Fibroblast of lung (primary cell): ENCODE results near the gene GGPS1. TPM values are rescaled to one million over a fixed set of nuclear protein-coding genes. Genes with fewer than 3 reads are reported as not detected.

ENCODE experiments used
- DNase-seq, 2 donors: peaks; one replicate each; pipeline versions ENCODE4 v3.0.0 to v3.0.0-alpha.2; 2010; ENCODE audit warnings: low read depth in 2 of 2
- H2AFZ ChIP-seq: 2 replicates; pipeline ENCODE4 v1.5.1; 2012; ENCODE audit warnings: low read length, control low read depth, inconsistent platforms
- H3K27ac ChIP-seq: 2 replicates; pipeline ENCODE4 v1.5.1; 2011; ENCODE audit warnings: low read length, control low read depth; ENCODE audit not compliant: insufficient read depth
- H3K27me3 ChIP-seq: 2 replicates; pipeline ENCODE4 v1.5.1; 2011; ENCODE audit warnings: mild to moderate bottlenecking, low read length; ENCODE audit not compliant: control insufficient read depth, insufficient read depth
- H3K36me3 ChIP-seq: 2 replicates; pipeline ENCODE4 v1.5.1; 2011; ENCODE audit warnings: low read length; ENCODE audit not compliant: control insufficient read depth, insufficient read depth
- H3K4me1 ChIP-seq: 2 replicates; pipeline ENCODE4 v1.5.1; 2011; ENCODE audit warnings: low read length; ENCODE audit not compliant: control insufficient read depth, insufficient read depth; ENCODE audit errors: extremely low read depth
- H3K4me2 ChIP-seq: 2 replicates; pipeline ENCODE4 v1.5.1; 2011; ENCODE audit warnings: low read length, control low read depth; ENCODE audit not compliant: insufficient read depth; ENCODE audit errors: extremely low read depth
- H3K4me3 ChIP-seq, 4 experiments: fragments of 200-600 bp in 1 of 4; sonication (generic) in 1 of 4; replicated peaks in 1 of 4; 2 replicates each; pipeline ENCODE4 v1.5.1; 2011 to 2016; ENCODE audit warnings: low read length in 4 of 4, low read depth in 3 of 4, mild to moderate bottlenecking in 3 of 4, control low read depth in 2 of 4, inconsistent platforms in 1 of 4, mixed read lengths in 1 of 4; ENCODE audit not compliant: insufficient read depth in 1 of 4; ENCODE audit errors: control extremely low read depth in 1 of 4
- H3K79me2 ChIP-seq: 2 replicates; pipeline ENCODE4 v1.5.1; 2012; ENCODE audit warnings: mild to moderate bottlenecking, low read length, inconsistent platforms; ENCODE audit not compliant: control insufficient read depth, insufficient read depth
- H3K9ac ChIP-seq: 2 replicates; pipeline ENCODE4 v1.5.1; 2011; ENCODE audit warnings: mild to moderate bottlenecking, low read length, control low read depth; ENCODE audit not compliant: insufficient read depth
- H3K9me3 ChIP-seq: 2 replicates; pipeline ENCODE4 v1.5.1; 2012; ENCODE audit warnings: low read depth, low read length; ENCODE audit not compliant: control insufficient read depth, insufficient read depth
- H4K20me1 ChIP-seq: 2 replicates; pipeline ENCODE4 v1.5.1; 2011; ENCODE audit warnings: low read length; ENCODE audit not compliant: control insufficient read depth, insufficient read depth; ENCODE audit errors: extremely low read depth
- EZH2 ChIP-seq: IDR thresholded peaks from 2 replicates; pipeline ENCODE4 v1.5.1; 2012; ENCODE audit warnings: low read length, control low read depth, mild to moderate bottlenecking; ENCODE audit errors: missing control alignments
- polyA plus RNA-seq, 2 donors: library from polyadenylated mRNA; depleted of rRNA in 1 of 2; stranded (reverse) in 1 of 2; unstranded in 1 of 2; fragments of >200 nt; gene quantifications; 2 replicates each; pipeline ENCODE4 v1.2.1, GENCODE V29; 2011 to 2012; ENCODE audit warnings: missing spikeins in 1 of 2
- total RNA-seq: library from RNA; depleted of rRNA; stranded (reverse); fragments of >200 nt; gene quantifications from 2 replicates; pipeline ENCODE4 v1.2.1, GENCODE V29; 2014
- TF ChIP-seq, protein P1 (sequence below), 2 donors: IDR thresholded peaks in 1 of 2; conservative IDR thresholded peaks in 1 of 2; 1 replicate in 1 of 2; 2 replicates in 1 of 2; pipeline ENCODE4 v1.5.1; 2011 to 2012; ENCODE audit warnings: low read length in 2 of 2, control low read depth in 1 of 2, inconsistent platforms in 1 of 2, low read depth in 1 of 2, mild to moderate bottlenecking in 1 of 2

GGPS1 gene
- total and polyA plus RNA-seq, 2 donors (not counting 1 experiment from before 2014, with no cell fraction given): 24.3 to 37.5 TPM

- no peak overlapping the region for H3K9ac ChIP-seq
- H3K4me1 ChIP-seq: no peaks in the 10 kb centered on the region
- TF ChIP-seq, protein P1, sequence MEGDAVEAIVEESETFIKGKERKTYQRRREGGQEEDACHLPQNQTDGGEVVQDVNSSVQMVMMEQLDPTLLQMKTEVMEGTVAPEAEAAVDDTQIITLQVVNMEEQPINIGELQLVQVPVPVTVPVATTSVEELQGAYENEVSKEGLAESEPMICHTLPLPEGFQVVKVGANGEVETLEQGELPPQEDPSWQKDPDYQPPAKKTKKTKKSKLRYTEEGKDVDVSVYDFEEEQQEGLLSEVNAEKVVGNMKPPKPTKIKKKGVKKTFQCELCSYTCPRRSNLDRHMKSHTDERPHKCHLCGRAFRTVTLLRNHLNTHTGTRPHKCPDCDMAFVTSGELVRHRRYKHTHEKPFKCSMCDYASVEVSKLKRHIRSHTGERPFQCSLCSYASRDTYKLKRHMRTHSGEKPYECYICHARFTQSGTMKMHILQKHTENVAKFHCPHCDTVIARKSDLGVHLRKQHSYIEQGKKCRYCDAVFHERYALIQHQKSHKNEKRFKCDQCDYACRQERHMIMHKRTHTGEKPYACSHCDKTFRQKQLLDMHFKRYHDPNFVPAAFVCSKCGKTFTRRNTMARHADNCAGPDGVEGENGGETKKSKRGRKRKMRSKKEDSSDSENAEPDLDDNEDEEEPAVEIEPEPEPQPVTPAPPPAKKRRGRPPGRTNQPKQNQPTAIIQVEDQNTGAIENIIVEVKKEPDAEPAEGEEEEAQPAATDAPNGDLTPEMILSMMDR (conservative IDR thresholded peaks at IDR 0.05 in 1 of 2, IDR thresholded peaks at IDR 0.05 in 1 of 2; ENCODE audit: low read depth in 1 of 2, low read length in 2 of 2): no peak
- no peak for TF ChIP-seq EZH2
- H3K4me2 ChIP-seq: peak overlapping the region; percentile 25
- no peaks in the 10 kb centered on the region for H3K9me3 ChIP-seq
- H3K27ac ChIP-seq: peak overlapping the region; percentile 20
- peaks cover 76% of the 10 kb centered on the region for H3K79me2 ChIP-seq
- no peaks in the 10 kb centered on the region for H3K36me3 ChIP-seq
- H3K4me3 ChIP-seq: no peak overlapping the region
- peaks cover 5% of the 10 kb centered on the region for H4K20me1 ChIP-seq
- no peaks in the 10 kb centered on the region for H3K27me3 ChIP-seq
- DNase-seq: peak; percentile 45 to 68
- H2AFZ ChIP-seq: no peak overlapping the region
These were observed 32.4 kb upstream of the GGPS1 start for GRCh38 chr1:235295902-235296350.

- H3K36me3 ChIP-seq: no peaks in the 10 kb centered on the region
- H3K27me3 ChIP-seq: no peaks in the 10 kb centered on the region
- H4K20me1 ChIP-seq: peaks cover 5% of the 10 kb centered on the region
- no peaks in the 10 kb centered on the region for H3K9me3 ChIP-seq
- H3K4me1 ChIP-seq: no peaks in the 10 kb centered on the region
- DNase-seq: no peak
- no peak overlapping the region for H3K4me3 ChIP-seq
- H3K79me2 ChIP-seq: peaks cover 80% of the 10 kb centered on the region
- no peak overlapping the region for H3K9ac ChIP-seq
- TF ChIP-seq, protein P1 (conservative IDR thresholded peaks at IDR 0.05 in 1 of 2, IDR thresholded peaks at IDR 0.05 in 1 of 2; ENCODE audit: low read depth in 1 of 2, low read length in 2 of 2): no peak
- H2AFZ ChIP-seq: no peak overlapping the region
- no peak overlapping the region for H3K4me2 ChIP-seq
- H3K27ac ChIP-seq: no peak overlapping the region
These were observed 31.6 kb upstream of the GGPS1 start for GRCh38 chr1:235296729-235297128.

- Histone ChIP-seq H3K4me3 (no peak overlapping the region), H3K27ac (no peak overlapping the region), H3K9ac (no peak overlapping the region), H3K79me2 (peaks cover 75% of the 10 kb centered on the region), H3K27me3 (no peaks in the 10 kb centered on the region), H3K9me3 (no peaks in the 10 kb centered on the region), H4K20me1 (peaks cover 3% of the 10 kb centered on the region), H2AFZ (no peak overlapping the region), H3K4me1 (no peaks in the 10 kb centered on the region), H3K4me2 (no peak overlapping the region), H3K36me3 (no peaks in the 10 kb centered on the region)
- DNase-seq: peak in 1 of 2 donors; percentile 72
- TF ChIP-seq, protein P1 (conservative IDR thresholded peaks at IDR 0.05 in 1 of 2, IDR thresholded peaks at IDR 0.05 in 1 of 2; ENCODE audit: low read depth in 1 of 2, low read length in 2 of 2): no peak
- no peak for TF ChIP-seq EZH2
These were observed 30.8 kb upstream of the GGPS1 start for GRCh38 chr1:235297579-235297978.
